Measurements from ENCODE around the gene CPA1.

The CPA1 gene

GRCh38 chr7:130400120-130400572 lies 19.9 kb downstream of the CPA1 start:
- in situ Hi-C loops (cut with MboI; ENCODE audit: low pct_unique_long_range_greater_than_20kb, low sequenced_read_pairs, unreplicated experiment), result no loop called here
- TF ChIP-seq, protein P1, sequence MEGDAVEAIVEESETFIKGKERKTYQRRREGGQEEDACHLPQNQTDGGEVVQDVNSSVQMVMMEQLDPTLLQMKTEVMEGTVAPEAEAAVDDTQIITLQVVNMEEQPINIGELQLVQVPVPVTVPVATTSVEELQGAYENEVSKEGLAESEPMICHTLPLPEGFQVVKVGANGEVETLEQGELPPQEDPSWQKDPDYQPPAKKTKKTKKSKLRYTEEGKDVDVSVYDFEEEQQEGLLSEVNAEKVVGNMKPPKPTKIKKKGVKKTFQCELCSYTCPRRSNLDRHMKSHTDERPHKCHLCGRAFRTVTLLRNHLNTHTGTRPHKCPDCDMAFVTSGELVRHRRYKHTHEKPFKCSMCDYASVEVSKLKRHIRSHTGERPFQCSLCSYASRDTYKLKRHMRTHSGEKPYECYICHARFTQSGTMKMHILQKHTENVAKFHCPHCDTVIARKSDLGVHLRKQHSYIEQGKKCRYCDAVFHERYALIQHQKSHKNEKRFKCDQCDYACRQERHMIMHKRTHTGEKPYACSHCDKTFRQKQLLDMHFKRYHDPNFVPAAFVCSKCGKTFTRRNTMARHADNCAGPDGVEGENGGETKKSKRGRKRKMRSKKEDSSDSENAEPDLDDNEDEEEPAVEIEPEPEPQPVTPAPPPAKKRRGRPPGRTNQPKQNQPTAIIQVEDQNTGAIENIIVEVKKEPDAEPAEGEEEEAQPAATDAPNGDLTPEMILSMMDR (IDR thresholded peaks at IDR 0.05; ENCODE audit: extremely low read depth, insufficient read depth, missing control alignments), result no peak
- no peak for DNase-seq (ENCODE audit: low spot score)

DNA sequence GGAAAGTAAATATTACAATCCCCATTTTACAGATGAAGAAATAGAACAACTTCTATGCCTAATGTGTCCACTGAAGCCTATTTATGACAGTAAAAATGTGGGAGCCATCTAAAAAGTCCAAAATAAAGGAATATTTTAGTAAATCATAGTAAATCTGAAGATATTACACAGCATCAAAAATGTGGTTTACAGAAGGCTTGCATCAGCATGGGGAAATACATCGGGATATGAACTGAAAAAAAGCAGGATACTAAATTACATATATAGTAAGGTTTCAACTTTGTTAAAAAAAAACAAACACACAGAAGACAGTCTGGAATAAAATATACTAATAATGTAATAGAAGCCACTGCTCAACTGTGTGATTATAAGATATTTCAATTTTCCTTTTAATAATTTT lies 20.8 kb downstream of the CPA1 start:
- TF ChIP-seq, protein P1 (IDR thresholded peaks at IDR 0.05; ENCODE audit: extremely low read depth, insufficient read depth, missing control alignments), result no peak
- in situ Hi-C loops (cut with MboI; ENCODE audit: low pct_unique_long_range_greater_than_20kb, low sequenced_read_pairs, unreplicated experiment), result no loop called here
- no peak for DNase-seq (ENCODE audit: low spot score)

DNA sequence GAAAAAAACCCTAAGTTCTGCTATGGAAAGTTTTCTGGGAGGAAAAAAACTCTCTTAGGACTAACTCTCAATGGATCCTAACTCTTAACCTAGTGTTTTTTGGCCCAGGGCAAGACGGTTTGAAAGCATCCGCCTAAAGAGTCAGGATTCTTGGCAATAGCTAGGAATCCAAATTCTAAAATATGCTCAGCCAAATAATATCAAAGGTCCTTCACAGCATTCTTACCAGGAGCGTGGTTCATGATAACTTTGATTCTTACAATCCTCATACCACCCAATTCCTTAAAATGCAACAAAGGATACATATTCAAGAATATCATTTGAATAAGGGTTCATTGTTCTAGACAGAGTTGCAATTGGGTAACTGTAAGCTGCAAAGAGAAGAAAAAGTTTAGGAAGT lies 21.3 kb downstream of the CPA1 start:
- TF ChIP-seq, protein P1 (IDR thresholded peaks at IDR 0.05; ENCODE audit: extremely low read depth, insufficient read depth, missing control alignments), result no peak
- in situ Hi-C loops (cut with MboI; ENCODE audit: low pct_unique_long_range_greater_than_20kb, low sequenced_read_pairs, unreplicated experiment), result no loop called here
- no peak for DNase-seq (ENCODE audit: low spot score)

- TF ChIP-seq, protein P1 (IDR thresholded peaks at IDR 0.05; ENCODE audit: extremely low read depth, insufficient read depth, missing control alignments), result no peak
- in situ Hi-C loops (cut with MboI; ENCODE audit: low pct_unique_long_range_greater_than_20kb, low sequenced_read_pairs, unreplicated experiment), result no loop called here
- DNase-seq (ENCODE audit: low spot score), result no peak
Observed at GRCh38 chr7:130405003-130405402, 24.7 kb downstream of the CPA1 start.

DNA sequence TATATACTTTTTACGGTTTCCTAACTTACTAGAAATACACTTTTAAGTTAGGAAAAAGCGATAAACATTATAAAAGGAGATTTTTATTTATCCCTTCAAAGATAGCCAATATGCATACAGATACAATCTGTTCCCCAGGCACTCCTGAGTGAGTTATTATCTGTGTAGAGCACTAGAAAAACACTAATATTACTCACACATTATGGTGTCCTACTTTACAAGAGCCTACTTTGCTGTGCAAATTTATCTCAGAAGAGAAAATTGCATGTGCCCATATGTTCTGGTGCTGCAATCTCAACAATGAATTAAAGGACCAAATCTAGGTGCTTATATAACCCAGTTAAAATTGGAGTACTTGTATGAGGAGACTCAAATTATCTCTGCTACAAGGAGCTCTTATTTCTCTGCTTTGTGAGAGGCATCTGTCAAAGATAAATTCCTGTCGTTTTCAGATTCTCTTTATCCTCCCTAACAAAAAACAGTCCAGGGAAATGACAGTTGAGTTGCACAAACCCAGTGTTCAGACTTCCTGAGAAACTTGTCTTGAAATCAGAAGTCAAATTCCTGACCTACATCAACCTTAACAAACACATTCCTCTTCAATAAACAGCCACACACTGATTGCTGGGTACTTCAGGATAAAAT lies 28.9 kb downstream of the CPA1 start:
- in situ Hi-C loops (cut with MboI; ENCODE audit: low pct_unique_long_range_greater_than_20kb, low sequenced_read_pairs, unreplicated experiment), result no loop called here
- DNase-seq (ENCODE audit: low spot score), result no peak

DNA sequence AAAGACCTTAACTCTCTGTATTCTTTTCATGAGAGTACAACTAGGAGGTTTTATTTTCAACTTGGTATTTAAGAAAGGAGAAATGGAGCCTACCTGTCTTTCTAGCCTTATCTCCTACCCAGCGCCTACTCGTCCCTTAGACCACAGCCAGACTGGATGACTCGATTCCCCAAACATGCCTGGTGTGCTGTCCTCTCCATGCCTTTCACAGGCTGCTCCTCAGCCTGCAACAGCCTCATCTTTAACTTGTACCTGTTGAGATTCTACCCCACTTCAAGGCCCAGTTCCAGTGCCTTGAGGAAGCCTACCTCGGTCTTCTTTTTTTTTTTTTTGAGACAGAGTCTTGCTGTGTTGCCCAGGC lies 29.4 kb downstream of the CPA1 start:
- in situ Hi-C loops (cut with MboI; ENCODE audit: low pct_unique_long_range_greater_than_20kb, low sequenced_read_pairs, unreplicated experiment), result no loop called here
- TF ChIP-seq, protein P1 (IDR thresholded peaks at IDR 0.05; ENCODE audit: extremely low read depth, insufficient read depth, missing control alignments), result no peak
- no peak for DNase-seq (ENCODE audit: low spot score)

More for the DNA sequence above, 28.9 kb downstream of the CPA1 start:
- TF ChIP-seq, protein P1 (IDR thresholded peaks at IDR 0.05; ENCODE audit: extremely low read depth, insufficient read depth, missing control alignments), result no peak

All from GM13977 (cell line).